ENCODE results near the gene SIRT5. TPM values are rescaled to one million over a fixed set of nuclear protein-coding genes. Genes with fewer than 3 reads are reported as not detected.

SIRT5 gene
- total RNA-seq, 1 experiment from 2014 or later, result 14.3 TPM

DNA sequence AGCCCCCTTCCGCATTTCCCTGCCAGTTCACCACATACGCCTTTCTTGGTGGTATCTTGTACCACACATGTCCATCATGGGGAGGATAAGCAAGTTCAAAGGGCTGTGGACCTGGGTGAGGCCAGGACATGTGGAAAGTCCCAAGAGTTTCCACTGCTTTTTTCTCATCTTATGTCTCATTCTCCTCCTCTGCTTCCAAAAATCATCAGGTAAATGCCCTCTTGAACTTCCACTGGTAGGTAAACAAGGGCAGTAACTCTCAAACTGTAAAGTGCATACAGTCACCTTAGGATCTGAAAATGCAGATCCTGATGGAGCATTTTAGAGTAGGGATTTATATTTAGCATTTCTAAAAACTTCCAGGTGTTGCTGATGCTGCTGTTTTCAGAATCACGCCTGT, 7.9 kb upstream of the SIRT5 start:
- H3K27ac Mint-ChIP-seq, result peak overlapping the region in 1 of 3 experiments; percentile 11; a peak in 1 of 7 replicates

More for the DNA sequence above, 7.9 kb upstream of the SIRT5 start:
- Histone ChIP-seq H2BK5ac (ENCODE audit: insufficient read length, low read length) (no peak overlapping the region), H3K4ac (ENCODE audit: low read depth, low read length) (no peak overlapping the region), H4K20me1 (ENCODE audit: control insufficient read depth, insufficient read depth, insufficient read length) (no peaks in the 10 kb centered on the region), H3K23ac (ENCODE audit: insufficient read length, low read depth, low read length) (no peak overlapping the region), H2BK20ac (ENCODE audit: low read depth, low read length, poor library complexity, severe bottlenecking) (no peak overlapping the region), H3K27me3 (ENCODE audit: insufficient read depth, low read length) (no peaks in the 10 kb centered on the region), H3K56ac (ENCODE audit: insufficient read length, low read depth, low read length) (no peak overlapping the region), H3K4me2 (ENCODE audit: insufficient read depth, insufficient read length, low read length) (no peak overlapping the region), H3T11ph (ENCODE audit: low read length) (no peak overlapping the region), H2BK12ac (ENCODE audit: insufficient read length, low read depth, low read length) (no peak overlapping the region), H3K18ac (ENCODE audit: insufficient read length, low read depth, low read length) (no peak overlapping the region), H2BK15ac (ENCODE audit: low read depth, low read length) (no peak overlapping the region), H3K9me3 (ENCODE audit: control insufficient read depth, low read depth, low read length) (no peaks in the 10 kb centered on the region), H4K91ac (ENCODE audit: insufficient read length, low read depth, low read length) (no peak overlapping the region), H2AK5ac (ENCODE audit: insufficient read length, low read length) (no peak overlapping the region), H3K9ac (ENCODE audit: extremely low read depth, insufficient read length, low read length) (no peak overlapping the region), H3K4me1 (ENCODE audit: insufficient read depth, low read length) (no peaks in the 10 kb centered on the region; the same call in 1 of the 2 replicates), H2BK120ac (ENCODE audit: low read depth, low read length, poor library complexity, severe bottlenecking) (no peak overlapping the region), H2AFZ (ENCODE audit: low read length) (no peak overlapping the region), H3K23me2 (ENCODE audit: insufficient read length, low read depth, low read length, poor library complexity, severe bottlenecking) (no peaks in the 10 kb centered on the region), H3K14ac (ENCODE audit: insufficient read depth, low read length) (no peak overlapping the region), H3K79me2 (ENCODE audit: insufficient read depth, low read length) (no peaks in the 10 kb centered on the region), H3K79me1 (ENCODE audit: insufficient read depth, low read depth, low read length, poor library complexity, severe bottlenecking) (no peaks in the 10 kb centered on the region), H3K27ac (ENCODE audit: insufficient read length, low read depth, low read length) (no peak overlapping the region), H4K8ac (replicated peaks; ENCODE audit: insufficient read length, low read depth, low read length) (no peak overlapping the region), H4K5ac (ENCODE audit: insufficient read length, low read depth, low read length) (no peak overlapping the region)
- no peak for DNase-seq
- Mint-ChIP-seq H3K36me3 (ENCODE audit: insufficient read depth in 1 of 3, low read depth in 3 of 3) (no peaks in the 10 kb centered on the region), H3K4me1 (peaks cover 5 to 10% of the 10 kb centered on the region in 2 experiments; a peak in 3 of 4 replicates), H3K9me3 (no peaks in the 10 kb centered on the region), H3K27me3 (ENCODE audit: low read depth) (no peaks in the 10 kb centered on the region; the same call in 1 of the 2 replicates), H3K4me3 (no peak overlapping the region)
- no CpG with 5 or more reads among the region's 3 CpGs for WGBS (ENCODE audit: extremely low coverage, insufficient read length, low lambda C conversion rate)
- TF ChIP-seq, protein P1, sequence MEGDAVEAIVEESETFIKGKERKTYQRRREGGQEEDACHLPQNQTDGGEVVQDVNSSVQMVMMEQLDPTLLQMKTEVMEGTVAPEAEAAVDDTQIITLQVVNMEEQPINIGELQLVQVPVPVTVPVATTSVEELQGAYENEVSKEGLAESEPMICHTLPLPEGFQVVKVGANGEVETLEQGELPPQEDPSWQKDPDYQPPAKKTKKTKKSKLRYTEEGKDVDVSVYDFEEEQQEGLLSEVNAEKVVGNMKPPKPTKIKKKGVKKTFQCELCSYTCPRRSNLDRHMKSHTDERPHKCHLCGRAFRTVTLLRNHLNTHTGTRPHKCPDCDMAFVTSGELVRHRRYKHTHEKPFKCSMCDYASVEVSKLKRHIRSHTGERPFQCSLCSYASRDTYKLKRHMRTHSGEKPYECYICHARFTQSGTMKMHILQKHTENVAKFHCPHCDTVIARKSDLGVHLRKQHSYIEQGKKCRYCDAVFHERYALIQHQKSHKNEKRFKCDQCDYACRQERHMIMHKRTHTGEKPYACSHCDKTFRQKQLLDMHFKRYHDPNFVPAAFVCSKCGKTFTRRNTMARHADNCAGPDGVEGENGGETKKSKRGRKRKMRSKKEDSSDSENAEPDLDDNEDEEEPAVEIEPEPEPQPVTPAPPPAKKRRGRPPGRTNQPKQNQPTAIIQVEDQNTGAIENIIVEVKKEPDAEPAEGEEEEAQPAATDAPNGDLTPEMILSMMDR (conservative IDR thresholded peaks at IDR 0.05), result no peak
